Esophagus muscularis mucosa (tissue), 4 donors: ENCODE data around the gene ARHGDIB.

ENCODE experiments used
- EP300 ChIP-seq: sonication (generic); formaldehyde crosslinking; IDR thresholded peaks from one replicate; pipeline ENCODE4 v1.6.1; 2017; ENCODE audit warnings: antibody characterized with exemption
- POLR2A ChIP-seq: fragments of 450-650 bp; IDR thresholded peaks from one replicate; pipeline ENCODE4 v1.6.1; 2017; ENCODE audit warnings: antibody characterized with exemption, moderate library complexity, mild to moderate bottlenecking, low read depth
- TF ChIP-seq, protein P1 (sequence below), 3 experiments: fragments of 200-600 bp in 2 of 3; fragments of 450-650 bp in 1 of 3; sonication (generic) in 2 of 3; IDR thresholded peaks; one replicate each; pipeline ENCODE4 v1.5.1; 2017 to 2019; ENCODE audit warnings: antibody characterized with exemption in 3 of 3, mild to moderate bottlenecking in 2 of 3, moderate library complexity in 1 of 3

DNA sequence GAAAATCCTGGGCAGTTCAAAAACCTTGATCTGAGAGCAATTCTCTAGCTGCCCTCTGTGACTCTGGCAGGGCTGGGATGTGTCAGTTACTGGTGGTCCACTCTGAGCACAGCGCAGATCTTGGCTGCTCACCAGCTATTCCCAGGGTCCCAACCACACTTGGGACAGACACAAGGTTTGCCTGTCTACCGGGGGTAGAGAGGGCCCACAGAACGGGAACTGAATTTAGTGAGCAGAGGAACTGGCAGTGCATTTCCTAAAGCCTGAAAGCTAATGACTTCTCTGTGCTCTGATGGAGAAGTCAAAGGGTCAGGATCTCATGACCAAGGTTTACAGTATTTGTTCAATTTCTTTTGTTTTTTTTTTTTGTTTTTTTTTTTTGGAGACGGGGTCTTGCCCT is 14.1 kb upstream of the ARHGDIB start:
- TF ChIP-seq, protein P1, sequence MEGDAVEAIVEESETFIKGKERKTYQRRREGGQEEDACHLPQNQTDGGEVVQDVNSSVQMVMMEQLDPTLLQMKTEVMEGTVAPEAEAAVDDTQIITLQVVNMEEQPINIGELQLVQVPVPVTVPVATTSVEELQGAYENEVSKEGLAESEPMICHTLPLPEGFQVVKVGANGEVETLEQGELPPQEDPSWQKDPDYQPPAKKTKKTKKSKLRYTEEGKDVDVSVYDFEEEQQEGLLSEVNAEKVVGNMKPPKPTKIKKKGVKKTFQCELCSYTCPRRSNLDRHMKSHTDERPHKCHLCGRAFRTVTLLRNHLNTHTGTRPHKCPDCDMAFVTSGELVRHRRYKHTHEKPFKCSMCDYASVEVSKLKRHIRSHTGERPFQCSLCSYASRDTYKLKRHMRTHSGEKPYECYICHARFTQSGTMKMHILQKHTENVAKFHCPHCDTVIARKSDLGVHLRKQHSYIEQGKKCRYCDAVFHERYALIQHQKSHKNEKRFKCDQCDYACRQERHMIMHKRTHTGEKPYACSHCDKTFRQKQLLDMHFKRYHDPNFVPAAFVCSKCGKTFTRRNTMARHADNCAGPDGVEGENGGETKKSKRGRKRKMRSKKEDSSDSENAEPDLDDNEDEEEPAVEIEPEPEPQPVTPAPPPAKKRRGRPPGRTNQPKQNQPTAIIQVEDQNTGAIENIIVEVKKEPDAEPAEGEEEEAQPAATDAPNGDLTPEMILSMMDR (IDR thresholded peaks at IDR 0.05): no peak
- TF ChIP-seq POLR2A (no peak), EP300 (no peak)
